ENCODE results near the gene HGD. TPM values are rescaled to one million over a fixed set of nuclear protein-coding genes. Genes with fewer than 3 reads are reported as not detected.
"Not testable (repeated sequence)": the region's sequence is repeated elsewhere in the genome, so short reads cannot be mapped to it uniquely, and the experiment has no call there.

Gene HGD
- total and polyA plus RNA-seq, 12 donors = 0.32 to 2.2 (median 0.72) TPM; not detected in 1

DNA sequence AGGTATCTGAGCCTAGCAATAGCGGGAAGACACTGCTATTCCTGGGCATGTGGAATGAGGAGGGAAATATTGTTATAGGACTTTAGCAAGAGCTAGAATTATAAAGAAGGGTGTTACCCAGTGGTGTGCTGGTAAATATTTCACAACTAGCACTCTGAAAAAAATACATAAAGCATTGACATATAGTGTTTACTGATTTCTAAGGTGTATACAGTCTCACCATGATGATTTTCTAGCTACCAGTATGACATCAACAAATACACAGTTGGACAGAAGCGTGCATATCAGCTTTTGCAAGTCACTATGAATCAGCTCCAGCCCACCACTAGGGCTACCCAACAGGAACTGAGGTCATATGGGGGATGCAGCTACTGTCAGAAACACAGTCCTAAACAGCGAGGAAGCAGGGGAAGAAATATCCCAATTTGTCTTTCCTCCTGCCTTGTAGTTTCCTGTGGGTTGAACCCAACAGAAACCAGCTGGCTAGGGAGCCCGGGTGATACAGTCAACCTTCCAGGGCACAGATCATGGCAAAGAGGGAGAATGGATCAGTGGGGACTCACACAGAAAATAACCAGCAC is 39.6 kb downstream of the HGD start:
- intact Hi-C loops (cut with DNase I) = no loop called here
- H3K27me3 ChIP-seq = no peaks in the 10 kb centered on the region
- H3K36me3 ChIP-seq (replicated peaks in 1 of 2) = no peaks in the 10 kb centered on the region
- no peak overlapping the region for H3K4me3 ChIP-seq
- 61 to 68% (median 65%) methylated on average over 3 to 4 of the region's 4 CpGs for WGBS, 4 donors
- H3K27ac ChIP-seq = no peak overlapping the region
- TF ChIP-seq POLR2A (IDR thresholded peaks at IDR 0.05) = no peak
- TF ChIP-seq, protein P1, sequence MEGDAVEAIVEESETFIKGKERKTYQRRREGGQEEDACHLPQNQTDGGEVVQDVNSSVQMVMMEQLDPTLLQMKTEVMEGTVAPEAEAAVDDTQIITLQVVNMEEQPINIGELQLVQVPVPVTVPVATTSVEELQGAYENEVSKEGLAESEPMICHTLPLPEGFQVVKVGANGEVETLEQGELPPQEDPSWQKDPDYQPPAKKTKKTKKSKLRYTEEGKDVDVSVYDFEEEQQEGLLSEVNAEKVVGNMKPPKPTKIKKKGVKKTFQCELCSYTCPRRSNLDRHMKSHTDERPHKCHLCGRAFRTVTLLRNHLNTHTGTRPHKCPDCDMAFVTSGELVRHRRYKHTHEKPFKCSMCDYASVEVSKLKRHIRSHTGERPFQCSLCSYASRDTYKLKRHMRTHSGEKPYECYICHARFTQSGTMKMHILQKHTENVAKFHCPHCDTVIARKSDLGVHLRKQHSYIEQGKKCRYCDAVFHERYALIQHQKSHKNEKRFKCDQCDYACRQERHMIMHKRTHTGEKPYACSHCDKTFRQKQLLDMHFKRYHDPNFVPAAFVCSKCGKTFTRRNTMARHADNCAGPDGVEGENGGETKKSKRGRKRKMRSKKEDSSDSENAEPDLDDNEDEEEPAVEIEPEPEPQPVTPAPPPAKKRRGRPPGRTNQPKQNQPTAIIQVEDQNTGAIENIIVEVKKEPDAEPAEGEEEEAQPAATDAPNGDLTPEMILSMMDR (IDR thresholded peaks at IDR 0.05) = no peak
- H3K4me1 ChIP-seq (replicated peaks in 1 of 2) = no peaks in the 10 kb centered on the region
- DNase-seq = no peak
- no peaks in the 10 kb centered on the region for H3K9me3 ChIP-seq (replicated peaks in 1 of 3)

GRCh38 chr3:120641696-120642246 is 40.3 kb downstream of the HGD start:
- no peaks in the 10 kb centered on the region for H3K27me3 ChIP-seq
- H3K27ac ChIP-seq = no peak overlapping the region
- H3K4me3 ChIP-seq = no peak overlapping the region
- no peaks in the 10 kb centered on the region for H3K36me3 ChIP-seq (replicated peaks in 1 of 2)
- no peaks in the 10 kb centered on the region for H3K9me3 ChIP-seq (replicated peaks in 1 of 3)
- intact Hi-C loops (cut with DNase I) = no loop called here
- H3K4me1 ChIP-seq (replicated peaks in 1 of 2) = no peaks in the 10 kb centered on the region
- WGBS, 4 donors = 76 to 93% (median 86%) methylated on average over 2 of the region's 2 CpGs
- no peak for DNase-seq
- no peak for TF ChIP-seq POLR2A (IDR thresholded peaks at IDR 0.05)
- TF ChIP-seq, protein P1 (IDR thresholded peaks at IDR 0.05) = no peak

DNA sequence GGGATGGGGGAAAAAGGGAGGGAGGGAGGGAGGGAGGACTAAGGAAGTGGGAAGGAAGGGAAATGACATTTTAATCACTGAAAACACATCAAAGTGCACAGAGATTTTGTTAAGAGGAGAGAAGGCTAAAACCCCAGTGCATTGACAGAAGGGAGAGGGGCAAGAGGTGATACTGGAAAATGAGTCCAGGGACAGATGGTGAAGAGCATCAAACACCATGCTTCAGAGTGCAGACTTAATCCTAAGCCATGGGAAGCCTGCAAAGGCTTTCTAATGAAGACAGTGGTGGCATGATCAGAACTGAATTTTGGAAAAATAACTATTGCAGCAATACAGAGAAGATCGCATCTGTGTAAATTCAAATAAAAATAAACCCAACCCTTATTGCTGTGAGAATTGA is 41.8 kb downstream of the HGD start:
- Histone ChIP-seq H3K4me1 (replicated peaks in 1 of 2) (no peaks in the 10 kb centered on the region), H3K9me3 (replicated peaks in 1 of 3) (no peaks in the 10 kb centered on the region), H3K4me3 (no peak overlapping the region), H3K27me3 (no peaks in the 10 kb centered on the region), H3K27ac (no peak overlapping the region), H3K36me3 (replicated peaks in 1 of 2) (no peaks in the 10 kb centered on the region)
- no peak for TF ChIP-seq POLR2A (IDR thresholded peaks at IDR 0.05)
- TF ChIP-seq, protein P1 (IDR thresholded peaks at IDR 0.05) = no peak
- intact Hi-C loops (cut with DNase I) = no loop called here
- DNase-seq = no peak
- 86 to 94% (median 94%) methylated on average over 1 of the region's 1 CpG for WGBS, 4 donors

GRCh38 chr3:120638820-120639219 is 43.2 kb downstream of the HGD start:
- intact Hi-C loops (cut with DNase I) = not testable (repeated sequence)

More at GRCh38 chr3:120638820-120639219, 43.2 kb downstream of the HGD start:
- H3K27me3 ChIP-seq; H3K27ac ChIP-seq; H3K36me3 ChIP-seq (replicated peaks in 1 of 2); H3K4me1 ChIP-seq (replicated peaks in 1 of 2); H3K4me3 ChIP-seq; H3K9me3 ChIP-seq (replicated peaks in 1 of 3); DNase-seq: not testable (repeated sequence)
- 92 to 97% (median 93%) methylated on average over 4 of the region's 4 CpGs for WGBS, 4 donors
